Dedifferentiated amniotic fluid mesenchymal stem cell (primary cell): ENCODE data around the gene STK39.

Experiments
- DNase-seq: peaks from one replicate; pipeline ENCODE4 v3.0.0-alpha.2; 2016; ENCODE audit errors: extremely low spot score

Gene STK39

DNA sequence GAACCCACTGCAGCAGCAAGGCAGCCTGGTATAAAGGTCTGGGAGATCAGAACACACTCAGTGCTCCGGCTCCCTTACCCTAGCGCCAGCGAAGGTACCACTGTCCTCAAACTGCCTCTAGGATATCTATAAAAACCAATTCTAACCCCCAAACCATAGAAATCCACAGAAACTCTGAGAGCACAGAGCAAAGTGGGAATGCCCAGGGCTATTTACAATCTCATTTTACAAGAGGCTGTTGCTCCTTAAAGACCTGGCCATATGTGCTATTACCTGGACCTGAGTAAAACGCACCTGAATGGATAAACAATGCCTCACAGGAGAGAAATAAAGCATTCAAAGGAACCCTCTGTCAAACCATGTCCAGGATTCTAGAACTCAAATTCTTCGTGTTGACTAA is 4.3 kb downstream of the STK39 start:
- no peak for DNase-seq

DNA sequence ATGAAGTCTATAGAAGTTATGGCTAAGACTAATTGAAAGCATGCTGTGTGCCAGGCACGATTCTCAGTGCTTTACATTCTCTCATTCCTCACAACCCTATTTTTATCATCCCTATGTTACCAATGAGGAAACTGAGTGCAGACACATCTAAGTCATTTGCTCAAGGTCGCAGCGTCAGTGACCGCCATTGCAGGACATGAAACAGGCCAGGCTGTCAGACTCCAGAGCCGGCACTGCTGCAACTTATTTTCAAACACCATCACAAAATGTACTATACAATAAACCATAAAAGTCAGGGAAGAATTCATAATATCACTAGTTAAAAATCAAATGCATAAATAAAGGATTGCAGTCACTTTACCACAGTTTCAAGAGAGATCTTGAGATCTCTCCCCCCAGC is 5.6 kb downstream of the STK39 start:
- DNase-seq, result no peak

DNA sequence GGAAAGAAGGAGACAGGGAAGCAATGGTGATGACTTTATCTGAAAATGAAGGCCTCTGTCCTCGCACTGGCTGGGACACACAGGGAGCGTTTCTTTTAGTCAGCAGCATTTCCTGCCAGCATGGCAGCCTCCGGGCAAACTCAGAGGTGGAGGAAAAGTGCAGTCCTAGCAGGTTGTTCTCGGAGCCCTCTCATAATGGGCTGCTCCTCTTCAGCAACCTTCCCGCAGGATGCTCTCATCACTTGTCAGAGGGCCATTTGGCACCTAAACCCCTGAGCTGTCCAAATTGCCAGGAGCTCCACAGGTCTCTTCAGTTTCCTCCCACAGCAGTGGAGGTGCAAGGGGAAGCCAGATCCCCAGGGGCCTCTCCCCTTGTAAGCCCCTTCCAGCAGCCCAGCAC is 6.2 kb downstream of the STK39 start:
- DNase-seq, result no peak

DNA sequence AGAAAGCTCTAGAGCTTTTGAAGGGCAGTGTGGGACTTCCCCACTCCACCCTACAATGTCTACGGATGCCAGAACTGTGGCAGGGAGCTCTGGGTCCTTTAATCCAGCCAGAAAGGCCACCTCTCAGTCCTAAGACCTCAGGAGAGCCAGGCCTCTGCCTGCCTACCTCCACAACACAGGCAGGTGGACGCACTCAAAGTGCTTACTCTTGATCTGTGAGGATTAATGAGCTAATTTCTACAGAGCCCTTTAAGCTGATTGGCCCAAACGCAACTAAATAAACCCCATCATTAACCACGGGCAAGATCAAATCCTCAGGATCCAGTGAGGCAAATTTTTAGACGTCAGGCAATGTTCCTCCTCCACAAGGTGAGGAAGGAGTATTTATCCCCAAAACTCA is 8.1 kb downstream of the STK39 start:
- no peak for DNase-seq

GRCh38 chr2:168237741-168238140 is 9.7 kb downstream of the STK39 start:
- peak; percentile 38 for DNase-seq

- DNase-seq, result no peak
These were observed 12.8 kb downstream of the STK39 start for GRCh38 chr2:168234407-168235085.

- no peak for DNase-seq
These were observed 13.5 kb downstream of the STK39 start for GRCh38 chr2:168233726-168234406.

GRCh38 chr2:168233166-168233565 is 14.2 kb downstream of the STK39 start:
- no peak for DNase-seq

GRCh38 chr2:168231609-168232241 is 15.7 kb downstream of the STK39 start:
- DNase-seq, result no peak

DNA sequence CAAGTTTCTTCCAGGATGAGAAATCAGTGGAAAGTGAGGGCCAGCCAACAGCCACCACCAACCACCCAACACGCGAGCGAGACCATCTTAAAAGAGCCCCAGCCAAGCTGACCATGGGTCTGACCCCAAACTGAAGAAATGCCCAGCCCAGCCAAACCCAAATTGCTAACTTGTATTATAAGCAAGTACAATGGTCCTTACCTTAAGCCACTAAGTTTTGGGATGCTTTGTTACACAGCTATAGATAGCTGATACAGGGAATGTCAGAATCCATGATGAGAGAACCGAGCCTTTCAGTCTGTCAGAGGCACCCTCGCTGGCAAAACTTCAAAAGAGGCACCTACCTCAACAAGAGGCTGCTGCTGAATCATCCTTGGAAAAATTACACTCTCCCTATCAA is 17.0 kb downstream of the STK39 start:
- DNase-seq, result no peak

DNA sequence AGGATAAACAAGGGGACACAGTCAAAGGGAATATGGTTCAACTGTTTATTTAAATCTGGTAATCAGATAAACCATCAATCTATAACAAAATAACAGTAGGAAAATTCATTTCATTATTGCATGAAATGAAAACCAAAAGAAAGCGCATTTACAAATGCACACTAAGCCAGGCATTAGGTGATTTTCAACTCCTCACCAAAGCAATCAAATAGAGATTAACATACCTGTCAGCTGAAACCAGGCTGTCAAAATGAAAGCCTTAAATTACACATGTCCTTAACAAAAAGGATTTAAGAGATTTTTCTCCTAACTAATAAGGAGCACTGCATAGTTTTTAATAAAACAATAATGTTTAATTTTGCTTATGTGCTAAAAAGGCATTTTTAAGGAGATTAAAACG is 23.0 kb downstream of the STK39 start:
- DNase-seq, result no peak

DNA sequence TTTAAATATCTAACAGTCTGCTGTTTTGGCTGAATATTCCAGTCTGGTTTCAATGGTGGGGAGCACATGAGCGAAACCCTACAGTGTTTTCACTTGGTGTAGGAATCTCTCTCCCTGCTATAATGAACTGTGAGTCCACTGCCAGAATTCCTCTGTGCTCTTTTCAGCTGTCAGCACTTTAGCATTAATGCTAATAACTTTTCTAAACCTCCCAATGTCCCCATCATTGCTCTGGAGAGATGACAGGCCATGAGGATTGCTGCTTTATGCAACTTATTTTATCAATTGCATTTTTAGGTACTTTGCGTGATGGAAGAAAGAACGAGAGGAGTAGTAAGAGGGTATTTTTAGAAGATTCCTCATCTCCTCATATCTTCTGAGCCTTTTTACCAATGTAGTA is 25.3 kb downstream of the STK39 start:
- no peak for DNase-seq

- no peak for DNase-seq
These were observed 26.2 kb downstream of the STK39 start for GRCh38 chr2:168220965-168221819.

DNA sequence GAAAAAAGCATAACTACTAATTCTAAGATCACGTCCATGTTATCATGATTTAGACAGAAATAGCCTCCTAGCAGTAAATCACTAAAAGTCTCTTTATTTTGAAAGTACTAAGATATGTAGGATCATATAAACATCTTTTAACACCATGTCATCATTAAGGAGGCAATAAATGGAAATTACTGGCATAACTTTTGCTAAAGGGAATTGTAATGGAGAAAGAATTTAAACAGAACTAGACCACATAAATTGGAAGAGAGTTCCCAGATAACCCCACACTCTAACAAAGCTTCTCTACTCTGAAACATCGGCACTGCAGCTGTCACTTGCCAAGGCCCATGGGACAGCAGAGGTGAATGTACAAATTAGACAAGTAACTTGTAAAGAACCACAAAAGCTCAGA is 29.5 kb downstream of the STK39 start:
- DNase-seq, result no peak

- DNase-seq, result no peak
These were observed 30.9 kb downstream of the STK39 start for GRCh38 chr2:168216351-168217005.

- no peak for DNase-seq
These were observed 31.6 kb downstream of the STK39 start for GRCh38 chr2:168215813-168216212.

DNA sequence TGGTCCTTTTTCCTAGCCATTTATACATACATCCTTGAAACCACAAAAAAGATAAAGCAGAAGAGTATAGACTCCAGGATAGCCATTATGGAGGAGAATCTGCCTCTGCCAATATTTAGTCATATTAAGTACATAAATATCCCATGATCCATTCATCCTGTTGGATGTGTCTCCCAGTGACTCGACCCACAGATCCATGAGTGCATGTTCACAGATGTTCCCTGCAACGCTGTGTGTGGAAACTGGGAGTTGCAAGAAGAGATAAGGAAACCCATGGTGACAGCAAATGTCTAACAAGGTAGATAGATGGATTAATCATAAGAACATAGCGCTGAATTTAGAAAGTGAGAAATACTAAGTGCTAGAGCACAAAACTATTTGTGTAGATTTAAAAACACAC is 34.5 kb downstream of the STK39 start:
- no peak for DNase-seq

DNA sequence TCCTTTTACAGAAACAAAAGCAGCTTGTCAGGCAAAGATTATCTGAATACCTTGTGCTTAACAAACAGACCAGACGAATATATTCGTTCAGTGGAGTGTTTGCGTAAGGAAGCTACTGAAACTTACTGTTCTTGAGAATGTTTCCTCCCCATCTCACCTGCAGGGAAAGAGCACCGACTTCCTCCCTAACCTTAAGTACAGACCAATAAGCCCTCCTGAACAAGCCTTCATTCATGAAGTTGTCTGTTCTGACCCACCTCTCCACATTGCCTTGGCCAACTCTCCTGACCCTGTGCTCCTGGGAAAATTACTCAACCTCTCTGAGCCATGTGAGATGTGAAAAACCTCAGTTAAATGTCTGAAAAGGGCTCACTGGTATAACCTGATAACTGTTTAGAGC is 35.2 kb downstream of the STK39 start:
- DNase-seq, result no peak

DNA sequence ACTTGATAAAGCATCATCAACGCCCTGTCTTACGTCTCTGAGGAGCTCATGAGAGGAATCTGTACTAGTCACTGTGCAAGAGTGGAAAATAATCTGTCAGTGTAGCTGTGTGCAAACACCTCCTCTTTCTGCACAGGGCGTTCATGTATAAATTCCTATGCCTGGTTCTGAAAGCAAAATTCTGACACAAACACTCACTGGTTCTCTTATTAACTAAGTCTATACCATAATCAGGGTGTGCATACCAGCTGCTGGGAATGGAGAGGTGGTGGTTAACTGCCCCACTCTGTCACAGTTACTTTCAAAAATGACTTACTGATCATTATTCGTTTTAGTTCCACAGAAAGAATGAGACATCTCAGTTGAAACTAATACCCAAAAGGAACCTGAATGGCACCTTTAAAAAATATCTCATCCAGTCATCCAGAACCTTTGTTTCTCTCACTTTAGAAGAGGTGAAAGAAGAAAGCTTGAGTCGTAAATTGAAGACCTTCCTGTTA is 35.7 kb downstream of the STK39 start:
- no peak for DNase-seq

DNA sequence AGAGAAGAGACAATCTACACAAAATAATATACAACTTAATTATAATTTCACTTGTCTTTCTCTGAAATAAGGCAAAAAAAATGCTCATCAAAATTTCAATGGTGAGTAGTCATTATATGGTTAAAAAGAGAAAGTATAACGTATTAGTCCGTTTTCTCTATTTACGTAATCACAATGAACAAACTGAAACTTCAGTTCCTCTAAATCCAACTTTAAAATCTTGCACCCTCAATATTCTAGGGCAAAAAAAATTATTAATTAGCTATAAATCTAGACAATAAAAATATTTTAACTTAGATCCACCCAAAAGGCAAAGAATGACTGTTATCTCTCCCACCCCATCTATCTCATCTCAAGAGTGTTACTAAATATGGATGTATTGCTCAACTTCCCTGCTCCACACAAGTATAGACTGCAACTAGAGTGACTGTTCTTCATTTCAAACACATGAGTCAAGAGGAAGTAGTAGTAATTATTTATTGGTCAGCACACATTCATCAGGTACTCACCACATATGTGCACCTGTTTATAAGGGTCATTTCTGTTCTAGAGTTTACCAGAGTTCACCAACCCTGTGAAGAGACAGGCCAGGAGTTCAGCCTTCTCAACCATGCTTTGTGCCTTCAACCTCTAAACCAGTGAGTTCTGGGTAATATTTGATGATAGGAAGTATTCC is 36.4 kb downstream of the STK39 start:
- peak; percentile 33 for DNase-seq
